ENCODE measurements around the gene NRAP. TPM values are rescaled to one million over a fixed set of nuclear protein-coding genes. Genes with fewer than 3 reads are reported as not detected.

Gene NRAP
- polyA plus RNA-seq, 10 donors, result 8.8 to 45.2 (median 15.9) TPM

DNA sequence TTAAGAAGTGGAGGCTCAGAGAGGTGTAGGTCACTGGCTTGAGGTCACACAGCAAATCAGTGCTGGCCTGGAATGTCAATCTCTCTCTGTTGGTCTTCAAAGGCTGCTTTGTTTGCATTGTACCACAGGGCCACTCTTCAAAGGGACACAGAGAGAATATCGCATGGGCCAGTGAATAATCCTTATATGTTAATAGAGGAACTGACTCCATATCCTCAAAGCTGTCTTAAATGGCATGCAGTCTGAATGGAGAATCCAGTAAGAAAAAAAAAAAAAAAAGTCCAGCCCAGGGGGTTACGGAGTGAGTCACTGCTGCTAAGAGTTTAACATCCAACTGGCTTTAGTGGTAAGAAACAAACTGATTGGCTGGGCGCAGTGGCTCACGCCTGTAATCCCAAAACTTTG lies 54.1 kb downstream of the NRAP start:
- no peak for DNase-seq

DNA sequence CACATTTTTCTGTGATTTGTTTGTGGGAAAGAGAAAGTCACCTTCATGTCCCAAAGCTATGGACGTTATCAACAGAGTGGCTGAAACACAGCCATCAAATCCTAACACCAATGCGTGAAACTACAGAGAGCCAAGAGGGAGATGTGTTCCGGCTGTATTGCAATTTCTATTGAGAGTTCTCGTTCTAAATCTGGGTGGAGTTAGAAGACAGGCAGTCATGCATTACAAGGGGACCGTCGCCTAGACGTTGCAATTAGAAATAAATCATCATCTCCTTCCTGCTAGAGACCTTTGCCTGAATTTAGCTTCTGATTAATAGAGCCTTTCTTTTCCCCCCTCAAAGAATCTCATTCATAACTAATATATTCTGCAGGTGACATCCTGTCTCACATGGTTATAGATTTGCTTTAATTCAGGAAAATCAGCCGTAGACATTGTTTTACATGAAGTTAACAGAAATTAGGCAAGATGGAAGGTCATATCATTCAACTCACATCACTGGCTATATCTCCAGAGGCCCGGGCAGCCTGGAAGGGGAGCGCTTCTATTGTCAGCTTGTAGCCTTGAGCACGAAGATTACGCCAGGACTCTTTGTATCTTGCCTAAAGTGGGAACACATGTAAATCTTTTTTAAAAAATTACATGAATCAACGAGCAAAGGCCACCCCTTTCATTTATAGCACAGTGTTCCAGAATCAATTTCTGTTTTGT lies 58.4 kb downstream of the NRAP start:
- DNase-seq, result no peak

- DNase-seq, result no peak
Measured at GRCh38 chr10:113604572-113604971, 59.3 kb downstream of the NRAP start.

GRCh38 chr10:113603057-113603777 lies 60.6 kb downstream of the NRAP start:
- no peak for DNase-seq

GRCh38 chr10:113600569-113600968 lies 63.3 kb downstream of the NRAP start:
- DNase-seq, result no peak

DNA sequence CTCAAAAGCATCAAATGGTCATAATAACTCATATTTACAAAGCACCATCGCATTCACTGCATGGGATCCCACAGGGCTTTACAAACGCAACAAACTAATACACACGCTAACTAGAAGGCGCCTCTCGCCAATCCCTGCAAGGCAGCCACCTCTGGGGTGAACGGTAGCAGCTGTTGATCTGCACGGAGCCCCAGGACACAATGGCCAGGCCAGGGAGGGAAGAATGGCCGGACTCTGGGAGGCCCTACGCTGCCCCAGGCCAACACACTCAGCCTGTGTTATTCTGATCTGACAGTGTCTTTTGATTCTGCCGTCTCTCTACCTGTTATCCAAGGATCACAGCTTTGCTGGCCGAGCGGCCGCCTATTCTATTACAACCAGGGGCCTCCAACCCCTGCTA lies 69.2 kb downstream of the NRAP start:
- DNase-seq, result no peak

DNA sequence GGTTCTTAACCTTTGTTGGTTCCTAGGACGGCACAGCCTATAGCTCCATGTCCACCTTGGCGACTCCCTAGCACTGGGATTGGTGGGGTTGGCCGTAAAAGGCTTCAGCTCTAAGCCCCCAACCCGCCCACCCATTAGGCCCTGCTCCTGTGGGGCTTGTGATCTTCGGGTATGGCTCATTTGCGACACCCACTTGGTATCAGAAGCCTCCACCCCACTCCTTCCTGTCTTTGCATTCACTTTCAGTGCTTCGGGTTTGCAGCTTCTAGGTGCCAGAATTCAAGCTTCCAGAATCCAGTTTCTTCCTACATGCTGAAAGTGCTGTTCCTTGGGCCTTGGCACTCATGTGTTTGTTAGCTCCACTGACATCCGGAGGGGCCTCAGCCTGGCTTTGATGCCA lies 71.5 kb downstream of the NRAP start:
- DNase-seq, result no peak

- peak in 1 of 3 donors; percentile 19 for DNase-seq
Measured at GRCh38 chr10:113590581-113590980, 73.3 kb downstream of the NRAP start.

- no peak for DNase-seq
Measured at GRCh38 chr10:113589201-113589770, 74.6 kb downstream of the NRAP start.

GRCh38 chr10:113585949-113586348 lies 77.9 kb downstream of the NRAP start:
- no peak for DNase-seq

DNA sequence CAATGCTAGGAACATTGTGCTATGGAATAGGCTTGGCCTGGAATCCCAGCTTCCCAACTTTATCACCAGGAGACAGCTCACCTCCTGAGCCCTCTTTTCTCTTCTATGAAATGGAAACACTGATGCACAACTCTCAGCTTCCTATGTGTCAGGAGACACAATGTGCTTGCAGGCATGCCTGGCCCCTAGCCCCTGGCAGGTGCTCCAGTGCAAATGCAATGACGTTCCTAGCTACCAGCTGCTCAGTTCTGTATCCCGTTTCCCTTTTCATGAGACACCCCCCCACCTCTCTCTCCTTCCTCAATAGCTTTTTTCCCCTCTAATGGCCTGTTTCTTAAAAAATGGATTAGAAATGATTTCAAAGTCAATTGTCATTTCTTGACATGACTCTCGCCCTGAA lies 80.3 kb downstream of the NRAP start:
- DNase-seq, result peak; percentile 17 to 38 (median 26)

GRCh38 chr10:113581092-113581491 lies 82.7 kb downstream of the NRAP start:
- no peak for DNase-seq

DNA sequence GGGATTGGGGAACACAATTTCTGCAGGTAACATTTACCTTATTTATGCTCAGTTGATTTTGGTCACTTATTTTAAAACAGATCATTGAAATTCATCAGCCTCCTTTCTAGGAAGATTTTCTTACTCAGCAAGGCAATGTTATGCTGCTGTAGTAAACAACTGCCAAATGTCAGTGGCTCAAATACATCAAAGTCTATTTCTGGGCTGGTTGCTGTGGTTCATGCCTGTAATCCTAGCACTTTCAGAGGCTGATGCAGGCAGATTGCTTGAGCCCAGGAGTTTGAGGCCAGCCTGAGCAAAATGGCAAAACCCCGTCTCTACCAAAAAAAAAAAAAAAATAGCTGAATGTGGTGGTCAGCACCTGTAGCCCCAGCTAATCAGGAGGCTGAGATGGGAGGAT lies 85.1 kb downstream of the NRAP start:
- DNase-seq, result no peak

- DNase-seq, result peak; percentile 47 to 74 (median 59)
Measured at GRCh38 chr10:113576852-113577251, 87.0 kb downstream of the NRAP start.

DNA sequence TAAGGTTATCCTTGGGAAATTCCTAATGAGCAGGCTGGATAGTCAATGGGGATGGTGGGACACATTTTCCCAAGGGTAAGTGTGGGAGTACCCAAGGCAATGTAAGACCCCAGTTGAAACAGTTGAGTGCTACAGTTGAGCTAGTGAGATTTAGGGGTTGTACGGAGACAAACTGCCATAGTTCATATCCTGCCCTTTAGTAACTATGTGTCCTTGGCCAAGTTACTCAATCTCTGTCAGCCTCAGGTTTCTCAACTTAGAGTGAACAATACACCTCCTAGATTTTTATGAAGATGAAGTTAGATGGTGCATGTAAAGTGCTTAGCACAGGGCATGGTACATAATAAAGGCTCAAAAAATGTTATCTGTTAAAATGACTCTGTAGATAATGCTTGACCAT lies 90.5 kb downstream of the NRAP start:
- no peak for DNase-seq

- no peak for DNase-seq
Measured at GRCh38 chr10:113572520-113573290, 91.1 kb downstream of the NRAP start.

DNA sequence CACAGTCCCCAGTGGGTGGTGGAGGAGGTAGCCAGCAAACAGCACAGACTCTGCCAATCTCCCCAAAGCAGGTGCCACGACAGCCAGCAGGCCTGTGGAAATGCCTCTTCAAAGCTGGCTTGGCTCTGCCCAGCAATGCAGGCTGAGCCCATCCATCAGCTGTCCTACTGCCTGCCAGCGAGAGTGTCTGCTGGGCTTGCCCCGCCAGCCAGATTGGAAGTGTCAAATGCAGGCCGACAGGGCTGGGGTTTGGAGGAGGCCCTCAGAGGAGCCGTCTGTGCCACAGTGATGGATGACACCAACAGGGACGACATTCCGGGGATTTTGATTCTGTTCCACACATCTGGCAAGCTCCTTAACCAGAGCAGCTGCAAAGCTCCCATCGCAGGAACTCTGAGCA lies 94.3 kb downstream of the NRAP start:
- peak; percentile 50 to 74 (median 61) for DNase-seq

- DNase-seq, result no peak
Measured at GRCh38 chr10:113566888-113567287, 97.0 kb downstream of the NRAP start.

GRCh38 chr10:113565364-113565763 lies 98.5 kb downstream of the NRAP start:
- no peak for DNase-seq

DNA sequence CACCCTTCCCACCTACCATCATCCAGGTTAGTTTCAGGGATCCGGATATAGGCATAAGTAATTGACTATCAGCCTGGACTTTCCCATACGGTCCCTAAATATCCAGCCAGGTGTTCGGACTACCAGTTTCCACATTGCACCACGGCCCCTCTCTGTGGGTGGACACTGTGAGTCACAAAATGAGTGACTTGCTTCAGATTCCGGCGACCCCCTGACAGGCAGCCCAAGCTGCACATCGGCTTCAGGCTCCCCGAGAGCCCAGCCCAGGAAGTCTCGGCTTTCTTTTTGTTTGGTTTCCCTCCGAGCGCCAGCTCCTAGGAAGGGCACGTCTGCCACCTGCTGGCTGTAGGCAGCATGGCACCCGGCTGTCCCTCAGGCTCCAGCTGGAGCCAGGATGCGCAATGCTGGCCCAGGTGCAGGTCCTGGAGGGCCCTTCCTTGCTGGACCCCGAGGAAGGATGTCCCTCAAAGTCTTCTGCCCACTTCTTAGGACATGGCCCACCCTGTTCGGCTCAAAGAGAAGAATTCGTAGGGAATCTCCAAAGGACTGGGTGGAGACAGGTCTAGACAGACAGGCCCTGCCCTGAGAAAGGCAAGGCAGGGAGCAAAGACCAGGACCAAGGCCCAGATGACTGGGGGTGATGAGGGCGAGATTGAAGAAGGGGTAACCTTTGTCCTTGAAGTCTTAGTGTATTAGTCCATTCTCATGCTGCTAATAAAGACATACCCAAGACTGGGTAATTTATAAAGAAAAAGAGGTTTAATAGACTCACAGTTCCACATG lies 100.3 kb downstream of the NRAP start:
- peak; percentile 71 to 91 (median 88) for DNase-seq

DNA sequence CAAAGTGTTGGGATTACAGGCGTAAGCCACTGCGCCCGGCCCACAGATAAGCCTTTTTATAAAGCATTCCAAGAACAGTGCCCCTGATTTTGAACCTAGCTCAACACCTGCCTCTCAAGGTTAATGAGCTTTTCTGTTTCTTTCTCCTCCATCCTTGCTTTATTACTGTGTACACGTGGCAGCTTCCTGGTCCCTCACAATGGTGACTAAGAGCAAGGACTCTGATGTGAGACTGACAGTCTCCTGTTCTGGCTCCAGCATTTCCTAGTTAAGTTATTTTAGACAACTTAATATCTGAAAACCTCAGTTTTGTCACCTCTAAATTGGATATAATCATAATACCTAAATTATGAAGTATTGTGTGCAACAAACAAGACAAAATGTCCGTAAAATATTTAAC lies 101.1 kb downstream of the NRAP start:
- no peak for DNase-seq

DNA sequence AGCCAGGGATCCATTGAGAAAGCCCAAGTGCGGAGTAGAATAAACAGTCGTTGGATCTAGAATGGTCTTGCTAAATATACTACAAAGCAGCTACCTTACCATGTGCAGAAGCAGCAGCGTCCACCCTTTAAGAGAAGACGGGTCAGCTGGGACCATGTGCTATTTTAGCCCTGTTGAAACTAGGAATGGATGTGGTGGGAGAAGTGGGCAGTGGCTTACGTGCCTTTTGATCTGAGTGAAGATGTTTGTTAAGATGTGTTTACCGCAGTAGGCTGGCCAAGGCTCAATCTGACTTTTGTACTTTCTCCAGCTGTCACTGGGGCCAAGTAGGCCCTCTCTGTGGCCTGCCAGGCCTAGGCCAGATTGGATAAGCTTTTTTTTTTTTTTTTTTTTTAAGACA lies 101.8 kb downstream of the NRAP start:
- DNase-seq, result peak in 1 of 3 donors; percentile 30

Measured in muscle of back (tissue), 11 donors.